GM21360 (cell line): ENCODE data around the gene PPP2R3C.
"Not testable (repeated sequence)": the region's sequence is repeated elsewhere in the genome, so short reads cannot be mapped to it uniquely, and the experiment has no call there.

Experiments used
- ATAC-seq: cut with Tn5 transposase; IDR thresholded peaks from one replicate; pipeline ENCODE4 v1.9.1; 2021; ENCODE audit warnings: mild to moderate bottlenecking, moderate library complexity; ENCODE audit not compliant: unreplicated experiment

Gene PPP2R3C

GRCh38 chr14:35065731-35066130, 56.1 kb downstream of the PPP2R3C start:
- not testable (repeated sequence) for ATAC-seq

GRCh38 chr14:35061113-35061791, 60.5 kb downstream of the PPP2R3C start:
- not testable (repeated sequence) for ATAC-seq

GRCh38 chr14:35052637-35053036, 69.2 kb downstream of the PPP2R3C start:
- no peak for ATAC-seq

- no peak for ATAC-seq
Observed at GRCh38 chr14:35051796-35052195, 70.0 kb downstream of the PPP2R3C start.

- ATAC-seq: no peak
Observed at GRCh38 chr14:35050652-35051051, 71.1 kb downstream of the PPP2R3C start.

GRCh38 chr14:35047976-35048513, 73.7 kb downstream of the PPP2R3C start:
- ATAC-seq: no peak

GRCh38 chr14:35046751-35047536, 74.8 kb downstream of the PPP2R3C start:
- ATAC-seq: peak; percentile 29

- ATAC-seq: peak; percentile 95
Observed at GRCh38 chr14:35046048-35046750, 75.6 kb downstream of the PPP2R3C start, which contains the start of gene FAM177A1. TSS of gene FAM177A1 (plus strand) at chr14:35046272. CDS start at chr14:35046464, 192 bp downstream.

GRCh38 chr14:35045798-35046047, 76.1 kb downstream of the PPP2R3C start:
- no peak for ATAC-seq

GRCh38 chr14:35044939-35045797, 76.6 kb downstream of the PPP2R3C start:
- ATAC-seq: no peak

- ATAC-seq: no peak
Observed at GRCh38 chr14:35043046-35043445, 78.7 kb downstream of the PPP2R3C start.

- ATAC-seq: no peak
Observed at GRCh38 chr14:35042632-35043031, 79.2 kb downstream of the PPP2R3C start.

GRCh38 chr14:35038312-35038711, 83.5 kb downstream of the PPP2R3C start:
- ATAC-seq: not testable (repeated sequence)
